Kidney capillary endothelial cell (primary cell): ENCODE measurements around the gene ZFPM1.
"Not testable (repeated sequence)": the region's sequence is repeated elsewhere in the genome, so short reads cannot be mapped to it uniquely, and the experiment has no call there.

Experiments used
- DNase-seq: peaks from one replicate; pipeline ENCODE4 v3.0.0-alpha.2; 2018; ENCODE audit warnings: low spot score

The ZFPM1 gene

GRCh38 chr16:88480829-88481228 lies 27.7 kb downstream of the ZFPM1 start:
- no peak for DNase-seq

GRCh38 chr16:88481851-88482250 lies 28.8 kb downstream of the ZFPM1 start:
- no peak for DNase-seq

GRCh38 chr16:88482630-88483391 lies 29.7 kb downstream of the ZFPM1 start:
- DNase-seq = no peak

- DNase-seq = no peak
Observed at GRCh38 chr16:88483392-88483641, 30.2 kb downstream of the ZFPM1 start.

GRCh38 chr16:88484505-88485365 lies 31.7 kb downstream of the ZFPM1 start:
- no peak for DNase-seq

- DNase-seq = not testable (repeated sequence)
Observed at GRCh38 chr16:88485366-88485741, 32.3 kb downstream of the ZFPM1 start.

- no peak for DNase-seq
Observed at GRCh38 chr16:88486398-88487123, 33.5 kb downstream of the ZFPM1 start.

GRCh38 chr16:88487124-88487432 lies 34.0 kb downstream of the ZFPM1 start:
- no peak for DNase-seq

- DNase-seq = no peak
Observed at GRCh38 chr16:88487920-88488851, 35.1 kb downstream of the ZFPM1 start.

- no peak for DNase-seq
Observed at GRCh38 chr16:88489163-88489741, 36.2 kb downstream of the ZFPM1 start.

GRCh38 chr16:88491001-88491559 lies 38.0 kb downstream of the ZFPM1 start:
- DNase-seq = no peak

GRCh38 chr16:88491560-88492310 lies 38.7 kb downstream of the ZFPM1 start:
- no peak for DNase-seq

GRCh38 chr16:88493879-88494278 lies 40.8 kb downstream of the ZFPM1 start:
- DNase-seq = no peak

GRCh38 chr16:88494335-88495154 lies 41.5 kb downstream of the ZFPM1 start:
- DNase-seq = no peak

GRCh38 chr16:88495268-88495772 lies 42.2 kb downstream of the ZFPM1 start:
- DNase-seq = no peak

GRCh38 chr16:88497561-88498462 lies 44.7 kb downstream of the ZFPM1 start:
- DNase-seq = no peak

GRCh38 chr16:88498576-88499208 lies 45.6 kb downstream of the ZFPM1 start:
- no peak for DNase-seq

GRCh38 chr16:88499292-88499691 lies 46.2 kb downstream of the ZFPM1 start:
- DNase-seq = no peak
